A549 (cell line): ENCODE data around the gene POLH. TPM values are rescaled to one million over a fixed set of nuclear protein-coding genes. Genes with fewer than 3 reads are reported as not detected.

ENCODE experiments used
- ATAC-seq, 2 experiments: fragments of 200-7000 bp in 1 of 2; fragments of >200 bp in 1 of 2; cut with Nextera tagmentation in 1 of 2; cut with Tn5 transposase in 1 of 2; 3 replicates each; pipeline versions ENCODE4 v1.8.0 to v1.9.1; 2018 to 2020; ENCODE audit warnings: mild to moderate bottlenecking in 1 of 2, moderate library complexity in 1 of 2
- CTCF ChIA-PET: fragments of 300-600 bp; sonication (Branson Sonifier 250); formaldehyde crosslinking; extraction: SDS; loops from one replicate; lab custom pipeline; 2021; ENCODE audit warnings: antibody characterized with exemption, inconsistent platforms; lab: Yijun Ruan, JAX
- POLR2A ChIA-PET: fragments of 350-600 bp; formaldehyde crosslinking; extraction: SDS; loops from one replicate; lab custom pipeline; 2021; ENCODE audit warnings: antibody characterized with exemption, inconsistent platforms; lab: Yijun Ruan, JAX
- DNase-seq, 2 experiments: peaks; one replicate each; pipeline versions ENCODE4 v3.0.0 to v3.0.0-alpha.2; 2011 to 2016; ENCODE audit warnings: low read depth in 1 of 2, low spot score in 1 of 2
- FAIRE-seq: peaks from 2 replicates; lab custom pipeline; 2011; peaks lifted over from hg19 to GRCh38; lab: Jason Lieb, UNC
- H3K27ac ChIP-seq, 2 experiments: fragments of >200 bp; sonication (Bioruptor Twin); formaldehyde crosslinking; 3 replicates each; pipeline ENCODE4 v1.5.1; 2016 to 2017
- H3K4me1 ChIP-seq: fragments of >200 bp; sonication (Bioruptor Twin); formaldehyde crosslinking; 3 replicates; pipeline ENCODE4 v1.6.1; 2016
- H3K4me2 ChIP-seq: fragments of >200 bp; sonication (Bioruptor Twin); formaldehyde crosslinking; 3 replicates; pipeline ENCODE4 v1.6.1; 2016
- H3K4me3 ChIP-seq: fragments of >200 bp; sonication (Bioruptor Twin); formaldehyde crosslinking; 3 replicates; pipeline ENCODE4 v1.5.1; 2016
- H3K9me3 ChIP-seq: fragments of >200 bp; sonication (Bioruptor Twin); formaldehyde crosslinking; 3 replicates; pipeline ENCODE4 v1.6.1; 2016
- CBX2 ChIP-seq: fragments of 200-600 bp; sonication (generic); IDR thresholded peaks from 2 replicates; pipeline ENCODE4 v1.6.1; 2016; ENCODE audit warnings: low read depth, mild to moderate bottlenecking, borderline replicate concordance
- CHD4 ChIP-seq: fragments of 200-600 bp; sonication (generic); IDR thresholded peaks from 2 replicates; pipeline ENCODE4 v1.6.1; 2016; ENCODE audit warnings: antibody characterized with exemption, mild to moderate bottlenecking, borderline replicate concordance
- EHF ChIP-seq: fragments of 250-450 bp; sonication (Bioruptor Pico); IDR thresholded peaks from 2 replicates; pipeline ENCODE4 v1.5.0; 2020; ENCODE audit warnings: mild to moderate bottlenecking
- FOXS1 ChIP-seq: fragments of 250-450 bp; sonication (Bioruptor Pico); IDR thresholded peaks from 2 replicates; pipeline ENCODE4 v1.5.0; 2020; ENCODE audit warnings: mild to moderate bottlenecking, moderate library complexity
- HES2 ChIP-seq: fragments of >200 bp; sonication (Bioruptor Twin); formaldehyde crosslinking; IDR thresholded peaks from 2 replicates; pipeline ENCODE4 v1.6.1; 2016
- HOXB13 ChIP-seq: fragments of 250-450 bp; sonication (Bioruptor Pico); IDR thresholded peaks from 2 replicates; pipeline ENCODE4 v1.5.0; 2020; ENCODE audit warnings: low read depth, mild to moderate bottlenecking, moderate library complexity
- JUN ChIP-seq, 2 experiments: fragments of >200 bp; sonication (Bioruptor Twin); formaldehyde crosslinking; IDR thresholded peaks; 2 replicates in 1 of 2; 3 replicates in 1 of 2; pipeline ENCODE4 v1.6.1; 2016 to 2017
- JUNB ChIP-seq: fragments of >200 bp; sonication (Bioruptor Twin); formaldehyde crosslinking; IDR thresholded peaks from 2 replicates; pipeline ENCODE4 v1.6.1; 2016
- KDM5A ChIP-seq: fragments of 200-600 bp; sonication (generic); IDR thresholded peaks from 2 replicates; pipeline ENCODE4 v1.6.1; 2016; ENCODE audit warnings: antibody characterized with exemption, mild to moderate bottlenecking
- MAZ ChIP-seq: fragments of 150-350 bp; IDR thresholded peaks from 2 replicates; pipeline ENCODE4 v1.6.1; 2014; ENCODE audit warnings: antibody characterized with exemption, low read depth, low read length, borderline replicate concordance
- MYC ChIP-seq: IDR thresholded peaks from 2 replicates; pipeline ENCODE4 v1.6.1; 2012; ENCODE audit warnings: mild to moderate bottlenecking, inconsistent platforms, low read length, improper control_type of control experiment, borderline replicate concordance
- NR3C1 ChIP-seq: fragments of >200 bp; sonication (Bioruptor Twin); formaldehyde crosslinking; IDR thresholded peaks from 3 replicates; pipeline ENCODE4 v1.6.1; 2017
- ZFP36 ChIP-seq: fragments of 450-650 bp; IDR thresholded peaks from 2 replicates; pipeline ENCODE4 v1.6.1; 2014; ENCODE audit warnings: borderline replicate concordance; ENCODE audit not compliant: partially characterized antibody
- ZNF302 ChIP-seq: fragments of 250-450 bp; sonication (Bioruptor Pico); IDR thresholded peaks from 2 replicates; pipeline ENCODE4 v1.9.0; 2021; ENCODE audit warnings: inconsistent platforms, mild to moderate bottlenecking, moderate library complexity
- ZSCAN20 ChIP-seq: fragments of 250-450 bp; sonication (Bioruptor Pico); IDR thresholded peaks from 2 replicates; pipeline ENCODE4 v1.8.0; 2022; ENCODE audit warnings: mild to moderate bottlenecking, moderate library complexity
- WGBS: methylation state at CpG from one replicate; pipeline ENCODE4 v1.1.6; 2017; ENCODE audit errors: missing lambda C conversion rate; 5-methylcytosine and 5-hydroxymethylcytosine counted together
- polyA plus RNA-seq, 4 experiments: library from polyadenylated mRNA; depleted of rRNA in 3 of 4; stranded (reverse); fragments of >200 nt; fragmentation: RNase III in 1 of 4; extraction: RNeasy Plus Mini Kit Qiagen cat#74134 plus additional on column Dnase treatment in 1 of 4; gene quantifications; 2 replicates in 3 of 4; 3 replicates in 1 of 4; pipeline ENCODE4 v1.2.3, GENCODE V29; 2011 to 2017
- TF ChIP-seq, protein P1 (sequence below): fragments of >200 bp; sonication (Bioruptor Twin); formaldehyde crosslinking; IDR thresholded peaks from 3 replicates; pipeline ENCODE4 v1.5.1; 2016
- TF ChIP-seq, protein P2 (sequence below): fragments of 200-600 bp; sonication (generic); IDR thresholded peaks from 2 replicates; pipeline ENCODE4 v1.6.1; 2016; ENCODE audit warnings: antibody characterized with exemption, mild to moderate bottlenecking, moderate library complexity

The POLH gene
- polyA plus RNA-seq, 2 of the 4 experiments (the other 2 are of a cell fraction) = 7.0 to 14.4 TPM

DNA sequence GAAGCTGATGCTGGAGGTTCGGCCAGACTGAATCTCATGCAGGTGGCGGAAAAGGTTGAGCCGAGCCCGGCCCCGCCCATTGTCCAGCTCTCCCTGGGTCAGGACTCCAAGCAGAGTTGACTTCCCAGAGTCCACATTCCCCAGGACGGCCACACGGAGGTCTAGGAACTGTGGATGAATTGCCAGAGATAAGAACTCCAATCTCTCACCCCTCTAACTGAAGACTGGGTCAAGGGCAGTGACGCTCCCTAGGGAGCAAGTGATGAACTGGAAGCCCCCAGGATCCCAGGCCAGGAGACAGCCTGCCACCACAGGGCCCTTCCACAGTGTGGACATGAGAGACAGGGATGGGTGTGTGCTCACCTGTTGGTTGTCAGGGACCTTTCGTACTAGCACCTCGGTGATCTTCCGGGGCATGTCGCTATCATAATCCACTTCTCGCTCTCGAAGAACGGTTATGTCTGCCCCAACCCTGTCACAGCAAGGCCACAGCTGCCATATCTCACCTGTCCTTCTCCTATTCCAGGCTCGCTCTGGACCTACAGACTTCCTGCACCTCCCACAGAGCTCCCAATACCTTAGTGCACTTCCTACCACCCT lies 49.5 kb downstream of the POLH start:
- no peak overlapping the region for H3K4me2 ChIP-seq
- H3K9me3 ChIP-seq = no peaks in the 10 kb centered on the region
- TF ChIP-seq HES2 (no peak), ZFP36 (no peak), ZSCAN20 (no peak), MAZ (no peak), MYC (no peak), NR3C1 (no peak), ZNF302 (no peak), HOXB13 (CRISPR knock-in tag) (no peak), KDM5A (no peak), EHF (CRISPR knock-in tag) (no peak), CBX2 (no peak), FOXS1 (CRISPR knock-in tag) (no peak), JUNB (no peak), CHD4 (no peak)
- TF ChIP-seq, protein P1, sequence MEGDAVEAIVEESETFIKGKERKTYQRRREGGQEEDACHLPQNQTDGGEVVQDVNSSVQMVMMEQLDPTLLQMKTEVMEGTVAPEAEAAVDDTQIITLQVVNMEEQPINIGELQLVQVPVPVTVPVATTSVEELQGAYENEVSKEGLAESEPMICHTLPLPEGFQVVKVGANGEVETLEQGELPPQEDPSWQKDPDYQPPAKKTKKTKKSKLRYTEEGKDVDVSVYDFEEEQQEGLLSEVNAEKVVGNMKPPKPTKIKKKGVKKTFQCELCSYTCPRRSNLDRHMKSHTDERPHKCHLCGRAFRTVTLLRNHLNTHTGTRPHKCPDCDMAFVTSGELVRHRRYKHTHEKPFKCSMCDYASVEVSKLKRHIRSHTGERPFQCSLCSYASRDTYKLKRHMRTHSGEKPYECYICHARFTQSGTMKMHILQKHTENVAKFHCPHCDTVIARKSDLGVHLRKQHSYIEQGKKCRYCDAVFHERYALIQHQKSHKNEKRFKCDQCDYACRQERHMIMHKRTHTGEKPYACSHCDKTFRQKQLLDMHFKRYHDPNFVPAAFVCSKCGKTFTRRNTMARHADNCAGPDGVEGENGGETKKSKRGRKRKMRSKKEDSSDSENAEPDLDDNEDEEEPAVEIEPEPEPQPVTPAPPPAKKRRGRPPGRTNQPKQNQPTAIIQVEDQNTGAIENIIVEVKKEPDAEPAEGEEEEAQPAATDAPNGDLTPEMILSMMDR = no peak
- TF ChIP-seq, protein P2, sequence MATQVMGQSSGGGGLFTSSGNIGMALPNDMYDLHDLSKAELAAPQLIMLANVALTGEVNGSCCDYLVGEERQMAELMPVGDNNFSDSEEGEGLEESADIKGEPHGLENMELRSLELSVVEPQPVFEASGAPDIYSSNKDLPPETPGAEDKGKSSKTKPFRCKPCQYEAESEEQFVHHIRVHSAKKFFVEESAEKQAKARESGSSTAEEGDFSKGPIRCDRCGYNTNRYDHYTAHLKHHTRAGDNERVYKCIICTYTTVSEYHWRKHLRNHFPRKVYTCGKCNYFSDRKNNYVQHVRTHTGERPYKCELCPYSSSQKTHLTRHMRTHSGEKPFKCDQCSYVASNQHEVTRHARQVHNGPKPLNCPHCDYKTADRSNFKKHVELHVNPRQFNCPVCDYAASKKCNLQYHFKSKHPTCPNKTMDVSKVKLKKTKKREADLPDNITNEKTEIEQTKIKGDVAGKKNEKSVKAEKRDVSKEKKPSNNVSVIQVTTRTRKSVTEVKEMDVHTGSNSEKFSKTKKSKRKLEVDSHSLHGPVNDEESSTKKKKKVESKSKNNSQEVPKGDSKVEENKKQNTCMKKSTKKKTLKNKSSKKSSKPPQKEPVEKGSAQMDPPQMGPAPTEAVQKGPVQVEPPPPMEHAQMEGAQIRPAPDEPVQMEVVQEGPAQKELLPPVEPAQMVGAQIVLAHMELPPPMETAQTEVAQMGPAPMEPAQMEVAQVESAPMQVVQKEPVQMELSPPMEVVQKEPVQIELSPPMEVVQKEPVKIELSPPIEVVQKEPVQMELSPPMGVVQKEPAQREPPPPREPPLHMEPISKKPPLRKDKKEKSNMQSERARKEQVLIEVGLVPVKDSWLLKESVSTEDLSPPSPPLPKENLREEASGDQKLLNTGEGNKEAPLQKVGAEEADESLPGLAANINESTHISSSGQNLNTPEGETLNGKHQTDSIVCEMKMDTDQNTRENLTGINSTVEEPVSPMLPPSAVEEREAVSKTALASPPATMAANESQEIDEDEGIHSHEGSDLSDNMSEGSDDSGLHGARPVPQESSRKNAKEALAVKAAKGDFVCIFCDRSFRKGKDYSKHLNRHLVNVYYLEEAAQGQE = no peak
- TF ChIP-seq, all 56 proteins: peak for 0
- DNase-seq (no peak), FAIRE-seq (no peak), ATAC-seq (no peak)
- 96% methylated on average over 13 of the region's 16 CpGs for WGBS
- ChIA-PET POLR2A (no interaction called here), CTCF (interaction anchor here (0.5 to 3.5 kb wide), 3 partner anchors 12 to 96 kb away, joined by 3 to 21 read pairs (median 11); no protein-coding TSS in a partner anchor)
- H3K4me3 ChIP-seq = no peak overlapping the region
- peak overlapping the region in 1 of 2 experiments; percentile 100; a peak in 1 of 6 replicates for H3K27ac ChIP-seq
- peaks cover 19% of the 10 kb centered on the region for H3K4me1 ChIP-seq

DNA sequence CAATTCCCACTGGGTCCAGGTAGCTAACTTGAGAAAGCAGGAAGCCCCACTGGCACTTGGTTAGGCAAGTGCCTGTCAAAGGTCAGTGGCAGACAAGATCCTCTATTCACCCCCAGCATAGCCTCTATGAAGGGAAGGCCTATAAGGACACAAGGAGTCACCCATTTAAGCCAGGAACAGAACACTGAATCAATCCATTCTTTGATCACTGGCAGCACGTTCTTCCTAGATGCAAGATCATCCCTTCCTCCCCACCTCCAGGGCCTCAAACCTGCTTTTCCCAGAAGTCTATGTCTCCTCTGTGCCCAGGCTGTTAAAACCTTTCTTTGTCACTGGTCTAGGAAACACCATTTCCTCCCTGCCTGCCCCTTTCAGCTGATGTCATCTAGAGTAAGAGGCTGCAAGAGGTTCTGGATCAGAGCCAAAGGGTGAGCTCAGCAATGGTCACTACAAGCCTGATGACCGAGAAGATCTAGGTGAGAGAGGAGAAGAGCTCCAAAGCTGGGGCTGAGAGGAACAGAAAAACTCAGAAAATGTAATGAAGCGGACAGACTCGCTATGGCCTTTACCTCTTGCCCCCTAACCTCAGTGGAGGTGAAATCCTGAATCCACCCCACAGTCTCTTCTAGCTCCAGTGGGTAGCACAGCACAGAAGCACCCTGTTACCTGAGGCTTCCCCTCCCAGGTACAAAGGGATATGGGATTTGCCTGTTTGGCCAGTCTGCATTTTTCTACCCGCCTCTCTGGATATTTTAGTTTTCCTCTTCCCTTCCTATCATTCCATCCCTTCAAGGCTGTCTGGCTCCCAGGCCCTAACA lies 51.2 kb downstream of the POLH start:
- FAIRE-seq (no peak), DNase-seq (peak; percentile 30 to 70), ATAC-seq (no peak)
- 0 out of 5 replicates have a peak, but pooled peaks of 1 of the 2 experiments have one; percentile 20 for TF ChIP-seq JUN (IDR thresholded peaks at IDR 0.05)
- TF ChIP-seq, protein P1 = no peak
- ChIA-PET POLR2A (no interaction called here), CTCF (interaction anchor here (3.5 kb wide), 1 partner anchor 19 kb away, joined by 21 read pairs; no protein-coding TSS in a partner anchor)
- 80% methylated on average over 5 of the region's 5 CpGs for WGBS
- H3K4me3 ChIP-seq = peak overlapping the region; percentile 96; the same call in 2 of the 3 replicates
- H3K9me3 ChIP-seq = no peaks in the 10 kb centered on the region
- peaks cover 26% of the 10 kb centered on the region for H3K4me1 ChIP-seq
- peak overlapping the region; percentile 98 to 100 for H3K27ac ChIP-seq
- H3K4me2 ChIP-seq = peak overlapping the region; percentile 71
